Activated CD8-positive, alpha-beta memory T cell treated with anti-CD3 and anti-CD28 coated beads for 36 hours (primary cell): Measurements from ENCODE around the gene PRM2. TPM values are rescaled to one million over a fixed set of nuclear protein-coding genes. Genes with fewer than 3 reads are reported as not detected.

Experiments used
- CTCF ChIA-PET: fragments of 350-600 bp; sonication (Branson Sonifier 250); formaldehyde crosslinking; loops from one replicate; lab custom pipeline; 2021; ENCODE audit warnings: antibody characterized with exemption; lab: Charles Lee
- POLR2A ChIA-PET: fragments of 350-600 bp; sonication (Branson Sonifier 250); formaldehyde crosslinking; loops from one replicate; lab custom pipeline; 2021; ENCODE audit warnings: antibody characterized with exemption; lab: Charles Lee
- total RNA-seq, 2 experiments: library from RNA; stranded (reverse); gene quantifications; one replicate each; pipeline ENCODE4 v1.2.3, GENCODE V29; 2021

The PRM2 gene
- total RNA-seq, 2 experiments from 2014 or later: not detected

DNA sequence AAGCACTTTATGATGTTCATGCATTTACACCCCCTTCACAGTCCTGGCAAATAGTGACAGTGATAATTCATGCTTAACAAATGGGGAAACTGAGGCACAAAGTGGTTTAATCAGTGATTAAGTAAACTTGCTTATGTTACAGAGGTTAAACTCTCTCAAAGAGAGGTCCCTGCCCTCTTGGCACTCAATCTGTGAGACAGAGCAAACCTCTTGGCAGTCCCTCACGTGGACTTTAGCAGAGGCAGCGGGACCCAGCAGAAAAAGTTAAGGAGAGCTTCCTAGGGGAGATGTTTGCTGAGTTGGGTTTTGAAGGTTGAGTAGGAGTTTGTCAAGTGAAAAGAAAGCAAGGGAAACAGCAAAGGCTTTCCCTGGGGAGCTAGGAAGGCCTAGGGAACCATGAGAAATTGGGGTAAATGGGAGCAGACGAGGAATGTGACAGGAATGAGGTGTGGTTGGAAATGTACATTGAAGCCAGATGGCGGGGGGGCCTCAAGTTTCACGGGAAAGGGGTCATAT lies 31.0 kb downstream of the PRM2 start:
- CTCF ChIA-PET: interaction anchor here (0.8 to 3.2 kb wide), 7 partner anchors 9 to 282 kb away, joined by 3 to 9 read pairs (median 5); partner anchors contain the start of gene SOCS1
- POLR2A ChIA-PET: interaction anchor here (0.7 to 1.6 kb wide), 2 partner anchors 9 to 12 kb away, joined by 3 to 5 read pairs; no protein-coding TSS in a partner anchor

DNA sequence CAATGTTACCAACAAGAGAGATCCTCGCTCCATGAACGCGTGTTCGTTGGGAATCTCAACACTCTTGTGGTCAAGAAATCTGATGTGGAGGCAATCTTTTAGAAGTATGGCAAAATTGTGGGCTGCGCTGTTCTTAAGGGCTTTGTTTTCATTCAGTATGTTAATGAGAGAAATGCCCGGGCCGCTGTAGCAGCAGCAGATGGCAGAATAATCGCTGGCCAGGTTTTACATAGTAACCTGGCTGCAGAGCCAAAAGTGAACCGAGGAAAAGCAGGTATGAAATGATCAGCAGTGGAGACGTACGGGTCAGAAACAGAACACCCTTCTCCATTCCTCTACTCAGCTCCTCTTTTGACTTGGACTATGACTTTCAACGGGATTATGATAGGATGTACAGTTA lies 33.6 kb downstream of the PRM2 start:
- CTCF ChIA-PET: interaction anchor here (1.4 kb wide), 1 partner anchor 142 kb away, joined by 3 read pairs; no protein-coding TSS in a partner anchor

GRCh38 chr16:11241480-11242204 lies 34.6 kb downstream of the PRM2 start:
- ChIA-PET CTCF (interaction anchor here (1.4 kb wide), 1 partner anchor 141 kb away, joined by 3 read pairs; no protein-coding TSS in a partner anchor), POLR2A (interaction anchor here (1.1 kb wide), 1 partner anchor 10 kb away, joined by 3 read pairs; no protein-coding TSS in a partner anchor)

More for the DNA sequence above, 33.6 kb downstream of the PRM2 start:
- POLR2A ChIA-PET: no interaction called here

DNA sequence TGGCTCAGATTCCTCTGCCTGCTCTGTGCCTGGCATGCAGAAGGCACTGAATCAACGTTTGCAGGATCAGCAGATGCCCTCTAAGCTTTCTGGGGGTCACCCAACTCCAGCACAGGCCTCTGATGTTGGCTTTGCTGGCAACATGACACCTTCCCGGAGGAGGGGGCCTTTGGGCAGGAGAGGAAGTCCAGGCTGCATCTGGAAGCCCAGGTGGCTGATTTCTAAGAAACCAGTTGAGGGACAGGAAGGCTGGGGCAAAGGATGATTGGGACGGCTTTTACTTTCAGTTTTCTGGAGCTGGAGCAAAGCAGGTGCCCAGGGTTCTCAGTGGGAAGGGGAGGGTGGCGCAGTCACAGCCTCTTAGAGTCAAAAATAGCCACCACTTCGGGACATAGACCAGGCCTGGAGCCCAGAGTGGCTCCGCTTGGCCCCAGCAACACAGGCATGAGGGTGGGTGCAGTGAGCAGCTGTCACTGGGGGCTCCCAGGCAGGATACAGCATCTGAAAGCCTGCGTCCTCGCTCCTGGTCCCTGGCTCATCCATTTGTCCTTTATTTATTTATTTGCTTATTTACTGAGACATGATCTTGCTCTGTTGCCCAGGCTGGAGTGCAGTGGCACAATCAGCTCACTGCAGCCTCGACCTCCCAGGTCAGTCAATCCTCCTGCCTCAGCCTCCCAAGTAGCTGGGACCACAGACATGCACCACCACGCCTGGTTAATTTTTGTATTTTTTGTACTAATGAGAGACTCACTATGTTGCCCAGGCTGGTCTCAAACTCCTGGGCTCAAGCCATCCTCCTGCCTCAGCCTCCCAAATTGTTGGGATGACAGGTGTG lies 35.4 kb downstream of the PRM2 start:
- ChIA-PET CTCF (interaction anchor here (1.1 kb wide), 1 partner anchor 16 kb away, joined by 4 read pairs; no protein-coding TSS in a partner anchor), POLR2A (interaction anchor here (1.1 kb wide), 1 partner anchor 11 kb away, joined by 3 read pairs; no protein-coding TSS in a partner anchor)

DNA sequence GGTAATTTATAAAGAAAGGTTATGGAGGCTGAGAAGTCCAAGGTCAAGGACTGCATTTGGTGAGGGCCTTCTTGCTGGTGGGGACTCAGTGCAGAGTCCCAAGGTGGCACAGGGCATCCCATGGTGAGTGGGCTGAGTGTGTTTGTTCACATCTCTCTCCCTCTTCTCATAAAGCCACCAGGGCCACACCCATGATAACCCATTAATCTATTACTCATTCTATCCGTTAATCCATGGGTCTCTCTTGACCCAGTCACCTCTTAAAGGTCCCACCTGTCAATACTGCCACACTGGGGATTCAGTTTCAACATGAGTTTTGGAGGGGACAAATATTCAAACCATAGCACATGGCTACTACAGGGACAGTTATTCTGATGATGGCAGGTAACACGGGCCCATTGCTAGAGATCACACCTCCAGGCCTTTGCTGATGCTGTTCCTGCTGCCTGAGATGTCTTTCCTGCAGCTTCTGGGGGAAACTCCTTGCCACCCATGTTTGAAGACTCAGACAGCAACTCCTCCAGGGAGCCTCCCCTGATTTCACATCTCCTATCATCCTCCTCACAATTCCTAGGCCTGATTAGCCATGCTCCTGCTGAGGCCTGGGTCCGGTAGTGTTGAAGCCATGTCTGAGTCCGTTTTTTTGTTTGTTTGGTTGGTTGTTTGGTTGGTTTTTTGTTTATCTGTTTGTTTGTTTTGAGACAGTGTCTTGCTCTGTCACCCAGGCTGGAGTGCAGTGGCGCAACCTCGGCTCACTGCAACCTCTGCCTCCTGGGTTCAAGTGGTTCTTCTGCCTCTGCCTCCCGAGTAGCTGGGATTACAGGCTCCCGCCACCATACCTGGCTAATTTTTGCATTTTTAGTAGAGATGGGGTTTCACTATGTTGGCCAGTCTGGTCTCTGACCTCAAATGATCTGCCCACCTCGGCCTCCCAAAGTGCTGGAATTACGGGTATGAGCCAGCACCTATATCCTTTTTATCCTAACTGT lies 36.3 kb downstream of the PRM2 start:
- CTCF ChIA-PET: interaction anchor here (1.1 kb wide), 1 partner anchor 15 kb away, joined by 4 read pairs; no protein-coding TSS in a partner anchor
- POLR2A ChIA-PET: interaction anchor here (0.7 kb wide), 1 partner anchor 135 kb away, joined by 6 read pairs; no protein-coding TSS in a partner anchor

DNA sequence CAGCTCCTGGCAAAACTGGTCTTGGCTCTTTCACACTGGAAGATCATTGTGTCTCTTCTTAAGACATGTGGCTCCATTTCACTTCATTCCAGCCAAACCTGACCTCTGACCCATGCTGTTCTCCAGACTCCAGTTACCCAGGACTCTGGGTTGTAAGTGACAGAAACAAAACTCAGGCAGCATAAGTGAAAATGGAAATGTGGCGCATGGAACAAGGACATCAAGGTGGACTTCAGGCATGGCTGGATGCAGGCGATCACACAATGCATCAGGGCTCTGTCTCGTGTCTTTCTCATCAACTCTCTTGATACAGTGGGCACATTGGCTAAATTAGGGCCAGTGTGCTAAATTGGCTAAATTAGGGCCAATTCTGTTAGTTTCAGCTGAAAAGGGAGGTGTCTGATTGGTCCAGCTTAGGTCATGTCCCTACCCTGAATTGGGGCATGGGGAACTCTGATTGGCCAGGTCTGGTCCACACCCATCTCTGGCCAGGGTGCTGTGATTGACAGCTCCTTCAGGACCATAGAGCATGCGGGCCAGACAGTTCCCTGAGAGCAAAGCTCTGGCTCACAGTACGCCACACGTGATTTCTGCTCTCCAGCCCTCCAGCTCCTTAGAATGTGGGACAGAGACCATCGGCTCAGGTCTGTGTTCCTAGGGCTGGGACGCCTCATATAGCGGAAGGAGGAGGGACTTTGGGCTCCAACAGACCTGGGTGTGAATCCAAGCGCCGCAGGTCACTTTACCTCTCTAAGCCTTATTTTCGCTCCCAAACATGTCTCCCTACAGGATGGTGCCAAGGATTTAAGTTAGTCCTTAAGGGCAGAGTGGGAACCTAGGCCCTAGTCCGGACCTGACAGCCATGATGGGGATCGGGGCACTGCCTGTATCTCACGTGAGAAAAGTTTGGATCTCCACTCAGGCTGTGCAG lies 37.7 kb downstream of the PRM2 start:
- ChIA-PET POLR2A (interaction anchor here (0.8 kb wide), 1 partner anchor 8 kb away, joined by 3 read pairs; no protein-coding TSS in a partner anchor), CTCF (no interaction called here)

DNA sequence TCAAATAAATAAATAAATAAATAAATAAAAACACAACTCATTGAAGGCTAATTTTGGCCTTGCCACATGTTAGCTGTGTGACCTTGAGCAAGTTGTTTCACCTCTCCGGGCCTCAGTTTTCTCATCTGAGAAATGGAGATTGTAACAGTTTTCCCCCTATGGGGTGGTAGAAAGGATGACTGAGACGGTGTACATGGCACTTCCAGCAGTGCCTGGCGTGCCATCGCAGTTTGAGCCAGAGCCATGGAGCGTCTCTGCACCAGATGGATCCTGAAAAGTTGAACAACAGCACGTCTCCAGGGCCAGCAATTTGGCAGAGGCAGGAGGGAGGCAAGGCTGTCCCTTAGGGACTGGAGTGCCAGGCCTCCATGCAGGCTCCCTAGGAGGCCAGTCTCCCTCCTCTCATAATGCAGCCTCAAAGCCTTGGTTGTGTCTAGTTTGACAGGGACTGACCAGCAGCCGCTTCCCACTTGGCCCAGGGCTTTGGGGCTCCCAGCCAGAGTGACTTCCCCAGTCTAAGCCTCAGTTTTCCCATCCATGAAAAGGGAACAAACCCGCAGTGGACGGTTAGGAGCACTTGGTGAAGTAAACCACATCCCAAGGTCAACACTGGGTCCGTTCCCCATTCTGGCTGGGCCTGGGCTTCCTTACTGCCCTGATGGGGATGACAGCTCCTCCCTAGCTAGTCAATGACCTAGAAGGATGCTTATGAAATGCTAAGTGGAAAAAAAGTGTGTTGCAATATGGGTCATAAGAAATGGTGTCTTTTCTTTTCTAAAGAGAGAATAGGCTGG lies 39.6 kb downstream of the PRM2 start:
- CTCF ChIA-PET: interaction anchor here (0.7 to 2.1 kb wide), 4 partner anchors 10 to 185 kb away, joined by 3 to 9 read pairs (median 5); no protein-coding TSS in a partner anchor
- POLR2A ChIA-PET: interaction anchor here (1.2 kb wide), 1 partner anchor 9 kb away, joined by 5 read pairs; no protein-coding TSS in a partner anchor

DNA sequence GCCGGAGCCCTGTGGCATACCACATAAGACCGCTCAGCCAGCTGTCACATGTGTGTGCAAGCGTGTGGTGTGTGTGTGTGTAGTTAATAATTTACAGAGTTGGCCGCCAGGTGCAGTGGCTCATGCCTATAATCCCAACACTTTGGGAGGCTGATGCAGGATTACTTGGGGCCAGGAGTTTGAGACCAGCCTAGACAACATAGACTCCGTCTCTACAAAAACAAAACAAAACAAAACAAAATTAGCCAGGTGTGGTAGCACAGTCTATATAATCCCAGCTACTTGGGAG lies 40.6 kb downstream of the PRM2 start:
- POLR2A ChIA-PET: interaction anchor here (1.2 kb wide), 1 partner anchor 10 kb away, joined by 5 read pairs; no protein-coding TSS in a partner anchor
- CTCF ChIA-PET: interaction anchor here (0.7 to 2.1 kb wide), 4 partner anchors 11 to 271 kb away, joined by 3 to 9 read pairs (median 4); no protein-coding TSS in a partner anchor

GRCh38 chr16:11234884-11235702 lies 41.2 kb downstream of the PRM2 start:
- ChIA-PET CTCF (interaction anchor here (0.9 to 2.6 kb wide), 4 partner anchors 11 to 271 kb away, joined by 3 to 11 read pairs (median 6); no protein-coding TSS in a partner anchor), POLR2A (interaction anchor here (1.0 to 3.3 kb wide), 3 partner anchors 17 to 183 kb away, joined by 5 to 25 read pairs (median 8); partner anchors contain the start of gene SOCS1)

- ChIA-PET CTCF (interaction anchor here (0.8 to 2.6 kb wide), 7 partner anchors 9 to 245 kb away, joined by 3 to 13 read pairs (median 3); partner anchors contain the start of gene SOCS1), POLR2A (interaction anchor here (0.7 to 3.3 kb wide), 10 partner anchors 10 to 268 kb away, joined by 3 to 25 read pairs (median 6); partner anchors contain the start of gene SOCS1)
Observed at GRCh38 chr16:11233727-11234376, 42.4 kb downstream of the PRM2 start.

DNA sequence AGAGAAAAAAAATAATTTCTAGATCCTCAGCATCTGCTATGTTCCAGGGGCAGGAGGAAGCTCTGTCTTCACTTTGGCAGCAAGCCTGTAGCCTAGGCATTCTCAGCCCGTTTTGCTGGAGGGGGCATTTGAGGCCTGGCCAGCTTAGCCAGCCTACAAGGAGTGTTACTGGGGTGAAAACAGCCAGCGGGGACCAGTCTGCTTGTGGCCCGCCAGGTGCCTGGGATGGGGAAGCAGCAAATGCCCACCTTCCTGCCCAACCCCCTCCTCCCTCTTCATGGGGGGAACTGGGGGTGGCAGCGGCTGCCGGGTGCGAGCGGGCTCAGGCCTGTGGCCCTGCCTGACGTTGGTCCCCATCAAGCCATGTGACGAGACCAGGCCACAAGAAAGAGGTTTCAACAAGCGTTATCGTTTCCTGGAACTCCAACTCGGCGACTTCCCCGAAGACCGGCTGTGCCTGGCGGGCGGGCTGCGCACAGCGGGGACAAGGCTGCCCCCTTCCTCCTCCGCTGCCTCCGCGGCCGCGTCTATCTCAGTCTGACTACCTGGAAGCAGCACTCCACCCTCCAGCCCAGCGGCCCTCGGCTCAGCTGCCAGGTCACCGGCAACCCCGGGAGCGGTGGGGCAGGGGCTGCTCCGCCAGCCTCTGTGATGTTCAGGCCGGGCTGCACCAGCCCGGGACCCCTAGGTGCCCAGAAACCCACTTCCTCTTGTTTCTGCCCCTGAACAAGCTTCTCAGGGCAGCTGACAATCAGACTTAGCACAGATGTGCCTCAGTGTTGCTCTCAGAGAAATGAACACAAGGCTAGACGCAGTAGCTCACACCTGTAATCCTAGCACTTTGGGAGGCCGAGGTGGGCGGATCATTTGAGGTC lies 43.2 kb downstream of the PRM2 start:
- CTCF ChIA-PET: interaction anchor here (0.8 to 2.6 kb wide), 6 partner anchors 9 to 138 kb away, joined by 3 to 13 read pairs (median 3); partner anchors contain the start of gene SOCS1

GRCh38 chr16:11232302-11232851 lies 43.9 kb downstream of the PRM2 start:
- ChIA-PET POLR2A (interaction anchor here (1.7 to 3.3 kb wide), 3 partner anchors 8 to 267 kb away, joined by 5 to 25 read pairs (median 22); partner anchors contain the start of gene SOCS1), CTCF (interaction anchor here (2.6 kb wide), 1 partner anchor 22 kb away, joined by 11 read pairs; no protein-coding TSS in a partner anchor)

More for the DNA sequence above, 43.2 kb downstream of the PRM2 start:
- POLR2A ChIA-PET: interaction anchor here (0.7 to 3.3 kb wide), 10 partner anchors 9 to 268 kb away, joined by 3 to 25 read pairs (median 6); partner anchors contain the start of gene SOCS1
